ENCODE measurements around the gene GSE1. TPM values are rescaled to one million over a fixed set of nuclear protein-coding genes. Genes with fewer than 3 reads are reported as not detected.

The GSE1 gene
- total and polyA plus RNA-seq, 9 of the 15 experiments (the other 6 are each of a cell fraction or from before 2014, with no cell fraction given), result 12.2 to 244 (median 57.9) TPM

DNA sequence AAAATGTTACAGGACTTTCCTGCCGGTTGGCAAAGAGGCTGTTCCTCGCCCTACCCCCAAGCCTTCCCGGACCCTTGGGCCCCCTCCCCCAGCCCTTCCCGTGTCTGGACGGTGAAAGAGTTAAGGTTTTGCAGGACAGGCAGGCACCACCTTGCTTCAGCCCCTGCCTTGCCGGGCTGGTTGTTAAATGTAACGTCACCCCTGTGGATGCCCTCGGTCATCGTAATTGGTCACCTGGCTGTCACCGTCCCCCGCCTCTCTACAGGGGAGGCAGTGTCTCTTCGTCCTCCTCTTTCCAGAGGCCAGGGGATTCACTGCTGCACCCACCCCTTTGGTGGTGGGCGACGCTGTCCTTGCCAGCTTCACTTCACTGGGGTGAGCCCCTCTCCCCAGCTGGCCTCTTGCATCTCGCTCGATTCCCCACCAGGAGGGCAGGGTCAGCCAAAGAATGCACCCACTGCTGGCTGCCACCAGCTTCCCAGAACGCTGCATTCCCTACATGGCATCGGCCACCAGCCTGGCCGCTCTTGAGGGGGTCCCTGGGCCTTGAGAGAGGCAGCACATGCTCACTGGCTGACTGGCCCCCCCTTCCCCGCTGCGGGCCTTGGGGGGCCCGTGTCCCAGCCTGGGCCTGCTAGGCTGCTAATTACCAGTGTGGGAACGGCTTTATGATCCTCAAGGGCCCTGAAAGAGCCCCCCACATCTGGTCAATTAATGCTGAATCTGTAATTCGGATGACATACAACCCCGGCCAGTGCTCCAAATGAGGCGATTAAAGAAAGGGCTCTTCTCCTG lies 25.2 kb upstream of the GSE1 start (continued):
- TF ChIP-seq, protein P1, sequence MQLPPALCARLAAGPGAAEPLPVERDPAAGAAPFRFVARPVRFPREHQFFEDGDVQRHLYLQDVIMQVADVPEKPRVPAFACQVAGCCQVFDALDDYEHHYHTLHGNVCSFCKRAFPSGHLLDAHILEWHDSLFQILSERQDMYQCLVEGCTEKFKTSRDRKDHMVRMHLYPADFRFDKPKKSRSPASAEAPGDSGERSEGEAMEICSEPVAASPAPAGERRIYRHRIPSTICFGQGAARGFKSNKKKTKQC (CRISPR knock-in tag; IDR thresholded peaks at IDR 0.05), result no peak
- peak; percentile 93 for TF ChIP-seq RBM22 (IDR thresholded peaks at IDR 0.05; ENCODE audit: low read depth, low read length, poor library complexity, severe bottlenecking)
- TF ChIP-seq C11orf30 (IDR thresholded peaks at IDR 0.05; ENCODE audit: low read depth), result peak; percentile 58; the same call in 1 of the 2 replicates
- TF ChIP-seq ZNF507 (tag; conservative IDR thresholded peaks at IDR 0.05), result no peak
- no peak for TF ChIP-seq FOXM1 (IDR thresholded peaks at IDR 0.05; ENCODE audit: low read depth)
- TF ChIP-seq FOXM1 (CRISPR knock-in tag; IDR thresholded peaks at IDR 0.05; ENCODE audit: low read depth), result no peak
- TF ChIP-seq ZNF79 (CRISPR knock-in tag; IDR thresholded peaks at IDR 0.05; ENCODE audit: low read depth), result no peak

DNA sequence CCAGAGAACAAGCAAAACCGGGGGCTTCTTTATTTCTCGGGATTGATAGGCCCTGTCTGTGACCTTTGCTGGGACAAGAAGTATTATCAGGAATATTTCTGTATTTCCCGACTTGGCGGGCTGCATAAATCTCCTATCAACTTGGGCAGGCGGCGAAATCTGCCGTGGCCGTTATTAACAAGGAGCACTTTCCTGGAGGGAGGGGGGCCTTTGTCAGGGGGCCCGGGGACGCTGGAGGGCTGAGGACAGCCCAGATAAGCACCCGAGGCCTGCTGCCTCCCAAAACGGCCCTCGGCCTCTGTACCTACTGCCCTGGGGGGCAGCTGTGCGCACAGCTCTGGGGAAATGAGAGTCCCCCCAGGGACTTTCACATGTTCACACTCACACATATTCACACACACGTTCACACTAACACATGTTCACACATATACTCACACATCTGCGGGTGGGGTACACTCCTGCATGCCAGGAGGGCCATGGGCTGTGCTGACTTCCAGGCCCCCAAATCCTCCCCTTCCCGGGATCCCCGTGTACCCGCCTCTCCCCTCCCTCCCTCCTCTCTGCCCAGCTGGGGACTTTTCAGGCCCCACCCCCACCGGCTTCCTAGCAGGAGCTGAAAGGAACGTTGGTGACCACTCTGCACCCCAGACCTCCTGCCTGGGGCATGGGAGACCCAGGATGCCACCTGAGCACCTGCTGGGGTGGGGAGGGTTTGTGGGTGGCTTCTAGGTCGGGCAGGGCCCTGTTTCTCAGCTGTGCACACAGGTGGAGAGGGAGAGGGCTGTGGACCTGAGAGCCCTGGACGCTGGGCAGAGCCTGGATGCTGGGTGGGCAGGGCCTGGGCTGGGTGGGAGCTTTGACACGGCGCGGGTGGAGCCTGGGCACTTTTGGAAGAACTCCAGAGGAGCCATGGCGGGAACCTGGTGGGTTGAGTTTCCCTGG lies 24.3 kb upstream of the GSE1 start:
- Histone ChIP-seq H4K20me1 (replicated peaks; ENCODE audit: control insufficient read depth, insufficient read depth, low read length) (peaks cover 97% of the 10 kb centered on the region), H3K79me2 (ENCODE audit: control insufficient read depth, insufficient read depth, low read length) (peaks cover 100% of the 10 kb centered on the region), H3K4me3 (no peak overlapping the region), H3K27me3 (ENCODE audit: control insufficient read depth in 2 of 2, insufficient read depth in 2 of 2, low read length in 2 of 2) (no peaks in the 10 kb centered on the region; a peak in 1 of 5 replicates), H3K9me3 (replicated peaks; ENCODE audit: control insufficient read depth, insufficient read depth, low read depth, low read length) (no peaks in the 10 kb centered on the region), H3K27ac (ENCODE audit: extremely low read depth, low read depth, low read length) (peak overlapping the region; percentile 70), H3K9ac (ENCODE audit: insufficient read depth in 1 of 2, low read depth in 2 of 2, low read length in 2 of 2) (peak overlapping the region; percentile 47 to 92), H3K36me3 (ENCODE audit: control insufficient read depth, insufficient read depth, low read length) (peaks cover 73% of the 10 kb centered on the region), H2AFZ (ENCODE audit: low read depth, low read length) (no peak overlapping the region), H3K4me2 (ENCODE audit: insufficient read depth, low read length) (peak overlapping the region; percentile 40), H3K9me1 (ENCODE audit: control insufficient read depth, insufficient read depth, low read length) (peaks cover 24% of the 10 kb centered on the region), H3K4me1 (replicated peaks in 1 of 2; ENCODE audit: control insufficient read depth in 2 of 2, insufficient read depth in 2 of 2, low read length in 2 of 2) (peaks cover 48 to 80% of the 10 kb centered on the region in 2 experiments)
- 27% methylated on average over 25 of the region's 27 CpGs for WGBS (ENCODE audit: insufficient coverage, low coverage, missing lambda C conversion rate)
- ChIA-PET POLR2A (interaction anchor here (0.6 to 3.1 kb wide), 4 partner anchors 10 to 15 kb away, joined by 3 to 14 read pairs (median 3); no protein-coding TSS in a partner anchor), CTCF (ENCODE audit: low intra/inter-chr PET ratio) (no interaction called here)
- DNase-seq (ENCODE audit: extremely low read depth in 1 of 4, low spot score in 3 of 4) (peak; percentile 65 to 79 (median 76)), FAIRE-seq (peak; percentile 19), ATAC-seq (peak; percentile 69)
- in situ Hi-C loops (cut with MboI), result no loop called here
- no TSS peak for BruUV-seq (replicated peaks)
- intact Hi-C loops (cut with micrococcal nuclease), result no loop called here
- TF ChIP-seq, protein P2, sequence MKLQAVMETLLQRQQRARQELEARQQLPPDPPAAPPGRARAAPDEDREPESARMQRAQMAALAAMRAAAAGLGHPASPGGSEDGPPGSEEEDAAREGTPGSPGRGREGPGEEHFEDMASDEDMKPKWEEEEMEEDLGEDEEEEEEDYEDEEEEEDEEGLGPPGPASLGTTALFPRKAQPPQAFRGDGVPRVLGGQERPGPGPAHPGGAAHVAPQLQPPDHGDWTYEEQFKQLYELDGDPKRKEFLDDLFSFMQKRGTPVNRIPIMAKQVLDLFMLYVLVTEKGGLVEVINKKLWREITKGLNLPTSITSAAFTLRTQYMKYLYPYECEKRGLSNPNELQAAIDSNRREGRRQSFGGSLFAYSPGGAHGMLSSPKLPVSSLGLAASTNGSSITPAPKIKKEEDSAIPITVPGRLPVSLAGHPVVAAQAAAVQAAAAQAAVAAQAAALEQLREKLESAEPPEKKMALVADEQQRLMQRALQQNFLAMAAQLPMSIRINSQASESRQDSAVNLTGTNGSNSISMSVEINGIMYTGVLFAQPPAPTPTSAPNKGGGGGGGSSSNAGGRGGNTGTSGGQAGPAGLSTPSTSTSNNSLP (IDR thresholded peaks at IDR 0.05; ENCODE audit: borderline replicate concordance, low read depth, low read length), result peak; percentile 65; the same call in 1 of the 2 replicates
- TF ChIP-seq, protein P3, sequence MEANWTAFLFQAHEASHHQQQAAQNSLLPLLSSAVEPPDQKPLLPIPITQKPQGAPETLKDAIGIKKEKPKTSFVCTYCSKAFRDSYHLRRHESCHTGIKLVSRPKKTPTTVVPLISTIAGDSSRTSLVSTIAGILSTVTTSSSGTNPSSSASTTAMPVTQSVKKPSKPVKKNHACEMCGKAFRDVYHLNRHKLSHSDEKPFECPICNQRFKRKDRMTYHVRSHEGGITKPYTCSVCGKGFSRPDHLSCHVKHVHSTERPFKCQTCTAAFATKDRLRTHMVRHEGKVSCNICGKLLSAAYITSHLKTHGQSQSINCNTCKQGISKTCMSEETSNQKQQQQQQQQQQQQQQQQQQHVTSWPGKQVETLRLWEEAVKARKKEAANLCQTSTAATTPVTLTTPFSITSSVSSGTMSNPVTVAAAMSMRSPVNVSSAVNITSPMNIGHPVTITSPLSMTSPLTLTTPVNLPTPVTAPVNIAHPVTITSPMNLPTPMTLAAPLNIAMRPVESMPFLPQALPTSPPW (CRISPR knock-in tag; IDR thresholded peaks at IDR 0.05), result peak; percentile 69
- TF ChIP-seq CREB1 (IDR thresholded peaks at IDR 0.05), result no peak
- no peak for TF ChIP-seq CREB1 (CRISPR knock-in tag; IDR thresholded peaks at IDR 0.05)
- TF ChIP-seq ZNF263 (CRISPR knock-in tag; IDR thresholded peaks at IDR 0.05; ENCODE audit: borderline replicate concordance), result 0 out of 2 replicates have a peak, but pooled peaks have one; percentile 33
- peak in 1 of 2 experiments; percentile 32; a peak in 2 of 4 replicates for TF ChIP-seq RCOR1 (IDR thresholded peaks at IDR 0.05; ENCODE audit: borderline replicate concordance in 1 of 2, low read depth in 2 of 2, low read length in 2 of 2)
- no peak for TF ChIP-seq NONO (IDR thresholded peaks at IDR 0.05; ENCODE audit: low read depth in 2 of 2, low read length in 1 of 2)
